Measurements from ENCODE around the gene SORCS2.

GRCh38 chr4:7160439-7160838 is 31.9 kb upstream of the SORCS2 start:
- TF ChIP-seq EZH2 (IDR thresholded peaks at IDR 0.05; ENCODE audit: borderline replicate concordance, insufficient read depth, low read depth, low read length, poor library complexity, severe bottlenecking), result no peak
- TF ChIP-seq CTCF (IDR thresholded peaks at IDR 0.05), result no peak
